Lower leg skin (tissue), 4 donors: ENCODE data around the gene MTERF2. TPM values are rescaled to one million over a fixed set of nuclear protein-coding genes. Genes with fewer than 3 reads are reported as not detected.

Experiments
- DNase-seq, 2 donors: peaks; one replicate each; pipeline ENCODE4 v3.0.0-alpha.2; 2019; ENCODE audit warnings: low spot score in 2 of 2
- H3K4me3 ChIP-seq: fragments of 200-600 bp; sonication (generic); 2 replicates; pipeline ENCODE4 v1.5.1; 2017; ENCODE audit warnings: mild to moderate bottlenecking, low read depth; ENCODE audit not compliant: poor library complexity, severe bottlenecking
- CTCF ChIP-seq, 3 donors: fragments of 450-650 bp; IDR thresholded peaks; one replicate each; pipeline ENCODE4 v1.5.1; 2016; ENCODE audit warnings: antibody characterized with exemption in 3 of 3, mild to moderate bottlenecking in 3 of 3, moderate library complexity in 2 of 3
- POLR2A ChIP-seq, 2 donors: fragments of 450-650 bp; IDR thresholded peaks; one replicate each; pipeline ENCODE4 v1.6.1; 2016 to 2017; ENCODE audit warnings: antibody characterized with exemption in 2 of 2, mild to moderate bottlenecking in 1 of 2, moderate library complexity in 1 of 2
- whole genome bisulfite sequencing, 2 donors: methylation state at CpG; one replicate each; pipeline ENCODE4 v1.1.5; 2018; 5-methylcytosine and 5-hydroxymethylcytosine counted together
- intact Hi-C: fragments of 100-400 bp; cut with DNase I; formaldehyde crosslinking; loops from one replicate; pipeline ENCODE4 v1.15.0; 2023; ENCODE audit warnings: low total_unique reads
- total RNA-seq, 4 donors: library from RNA; depleted of rRNA; stranded (reverse); fragments of >200 nt; gene quantifications; one replicate each; pipeline ENCODE4 v1.1.0, GENCODE V29; 2016

Gene MTERF2
- total RNA-seq: 1 to 10 TPM; 3.7 to 9.8 (median 8.4) TPM

- DNase-seq: peak; percentile 92 to 98
- intact Hi-C loops: no loop called here
- H3K4me3 ChIP-seq: peak within 1 kb of the TSS; percentile 84
- TF ChIP-seq CTCF (IDR thresholded peaks at IDR 0.05) (no peak), POLR2A (IDR thresholded peaks at IDR 0.05) (no peak)
- WGBS, 2 donors: 0 to 1% methylated on average over 31 to 41 of the region's 50 CpGs
These were observed at the start of gene MTERF2 for GRCh38 chr12:106986625-106987389. TSS of gene MTERF2 (minus strand) at chr12:106987146. CDS start at chr12:106978714, 8,432 bp downstream.

GRCh38 chr12:107035733-107036132 lies 48.8 kb upstream of the MTERF2 start:
- no peak for DNase-seq
- H3K4me3 ChIP-seq: no peak overlapping the region
- no peak for TF ChIP-seq POLR2A (IDR thresholded peaks at IDR 0.05)
- no peak for TF ChIP-seq CTCF (IDR thresholded peaks at IDR 0.05)
- WGBS, 2 donors: 96 to 97% methylated on average over 2 of the region's 2 CpGs
- intact Hi-C loops: no loop called here

- WGBS, 2 donors: 89 to 92% methylated on average over 9 of the region's 9 CpGs
- H3K4me3 ChIP-seq: no peak overlapping the region
- TF ChIP-seq CTCF (IDR thresholded peaks at IDR 0.05): no peak
- no peak for TF ChIP-seq POLR2A (IDR thresholded peaks at IDR 0.05)
- intact Hi-C loops: no loop called here
- DNase-seq: no peak
These were observed 47.1 kb upstream of the MTERF2 start for GRCh38 chr12:107033758-107034739.

- intact Hi-C loops: no loop called here
- WGBS, 2 donors: 79 to 92% methylated on average over 7 of the region's 7 CpGs
- no peak for TF ChIP-seq CTCF (IDR thresholded peaks at IDR 0.05)
- TF ChIP-seq POLR2A (IDR thresholded peaks at IDR 0.05): no peak
- no peak for DNase-seq
- H3K4me3 ChIP-seq: no peak overlapping the region
These were observed 45.3 kb upstream of the MTERF2 start for GRCh38 chr12:107032266-107032665.

- WGBS, 2 donors: 76% methylated on average over 2 of the region's 2 CpGs
- intact Hi-C loops: no loop called here
- DNase-seq: no peak
- TF ChIP-seq CTCF (IDR thresholded peaks at IDR 0.05) (no peak), POLR2A (IDR thresholded peaks at IDR 0.05) (no peak)
- H3K4me3 ChIP-seq: no peak overlapping the region
These were observed 44.1 kb upstream of the MTERF2 start for GRCh38 chr12:107031061-107031460.
